Chondrocyte (in vitro differentiated cells): Measurements from ENCODE around the gene LDB1. TPM values are rescaled to one million over a fixed set of nuclear protein-coding genes. Genes with fewer than 3 reads are reported as not detected.

Experiments
- DNase-seq: peaks from one replicate; pipeline ENCODE4 v3.0.0; 2021; ENCODE audit warnings: mixed read lengths, low spot score
- H3K27ac Mint-ChIP-seq: one replicate; pipeline ENCODE4 v1.8.0; 2021; ENCODE audit warnings: mild to moderate bottlenecking, moderate library complexity, mixed read lengths; ENCODE audit not compliant: unreplicated experiment
- H3K27me3 Mint-ChIP-seq: 2 replicates; pipeline ENCODE4 v1.8.0; 2021; ENCODE audit warnings: low read depth, mixed read lengths
- H3K36me3 Mint-ChIP-seq: 2 replicates; pipeline ENCODE4 v1.8.0; 2021; ENCODE audit warnings: low read depth, mixed read lengths
- H3K4me1 Mint-ChIP-seq: 2 replicates; pipeline ENCODE4 v1.8.0; 2021; ENCODE audit warnings: low read depth, mild to moderate bottlenecking, mixed read lengths
- H3K4me3 Mint-ChIP-seq: one replicate; pipeline ENCODE4 v1.8.0; 2021; ENCODE audit warnings: mild to moderate bottlenecking, moderate library complexity, mixed read lengths; ENCODE audit not compliant: unreplicated experiment
- H3K9me3 Mint-ChIP-seq: 2 replicates; pipeline ENCODE4 v1.8.0; 2021; ENCODE audit warnings: low read depth, mixed read lengths
- CTCF ChIP-seq: fragments of 200-600 bp; sonication (generic); IDR thresholded peaks from 2 replicates; pipeline ENCODE4 v1.5.0; 2021; ENCODE audit warnings: antibody characterized with exemption, mild to moderate bottlenecking, moderate library complexity
- total RNA-seq: library from RNA; stranded (reverse); gene quantifications from 3 replicates; pipeline ENCODE4 v1.2.1, GENCODE V29; 2021

LDB1 gene
- total RNA-seq, 1 donor from 2014 or later, result 65.7 TPM

GRCh38 chr10:102140913-102141540 lies 20.9 kb upstream of the LDB1 start:
- H3K4me1 Mint-ChIP-seq, result peaks cover 16% of the 10 kb centered on the region
- H3K36me3 Mint-ChIP-seq, result peaks cover 52% of the 10 kb centered on the region
- peak; percentile 55 for DNase-seq
- no peaks in the 10 kb centered on the region for H3K27me3 Mint-ChIP-seq
- no peaks in the 10 kb centered on the region for H3K9me3 Mint-ChIP-seq
- H3K27ac Mint-ChIP-seq, result no peak overlapping the region
- no peak overlapping the region for H3K4me3 Mint-ChIP-seq
- TF ChIP-seq CTCF, result no peak

GRCh38 chr10:102140218-102140617 lies 20.1 kb upstream of the LDB1 start:
- DNase-seq, result peak; percentile 47
- H3K9me3 Mint-ChIP-seq, result no peaks in the 10 kb centered on the region
- no peak overlapping the region for H3K4me3 Mint-ChIP-seq
- H3K27ac Mint-ChIP-seq, result no peak overlapping the region
- H3K36me3 Mint-ChIP-seq, result peaks cover 47% of the 10 kb centered on the region
- H3K4me1 Mint-ChIP-seq, result peaks cover 24% of the 10 kb centered on the region
- no peak for TF ChIP-seq CTCF
- no peaks in the 10 kb centered on the region for H3K27me3 Mint-ChIP-seq

- Mint-ChIP-seq H3K4me1 (peaks cover 31% of the 10 kb centered on the region), H3K27ac (peak overlapping the region; percentile 66), H3K36me3 (peaks cover 42% of the 10 kb centered on the region), H3K9me3 (no peaks in the 10 kb centered on the region), H3K27me3 (no peaks in the 10 kb centered on the region), H3K4me3 (no peak overlapping the region)
- TF ChIP-seq CTCF, result no peak
- DNase-seq, result peak; percentile 64
Measured at GRCh38 chr10:102139281-102140110, 19.3 kb upstream of the LDB1 start.

GRCh38 chr10:102135956-102136526 lies 15.9 kb upstream of the LDB1 start:
- Mint-ChIP-seq H3K36me3 (peaks cover 23% of the 10 kb centered on the region), H3K4me1 (peaks cover 40% of the 10 kb centered on the region), H3K4me3 (peak overlapping the region; percentile 28), H3K27me3 (no peaks in the 10 kb centered on the region), H3K27ac (peak overlapping the region; percentile 68), H3K9me3 (no peaks in the 10 kb centered on the region)
- DNase-seq, result no peak
- no peak for TF ChIP-seq CTCF

GRCh38 chr10:102134416-102134815 lies 14.2 kb upstream of the LDB1 start:
- Mint-ChIP-seq H3K27ac (peak overlapping the region; percentile 98), H3K4me1 (peaks cover 40% of the 10 kb centered on the region), H3K36me3 (peaks cover 13% of the 10 kb centered on the region), H3K4me3 (peak overlapping the region; percentile 92), H3K27me3 (no peaks in the 10 kb centered on the region), H3K9me3 (no peaks in the 10 kb centered on the region)
- no peak for TF ChIP-seq CTCF
- no peak for DNase-seq
